ENCODE measurements around the gene NRXN3.

GRCh38 chr14:78530078-78530477, 359.9 kb downstream of the NRXN3 start:
- TF ChIP-seq GATA3 (IDR thresholded peaks at IDR 0.05; ENCODE audit: low read depth, low read length): no peak
- no peak for TF ChIP-seq GATA2 (IDR thresholded peaks at IDR 0.05; ENCODE audit: low read depth, low read length)

Measured in SH-SY5Y (cell line).